IPS-NIHi7 (cell line): ENCODE results near the gene ATIC.

Source experiments
- DNase-seq: peaks from one replicate; pipeline ENCODE4 v3.0.0; 2012; ENCODE audit warnings: mixed read lengths; ENCODE audit errors: extremely low spot score

ATIC gene

DNA sequence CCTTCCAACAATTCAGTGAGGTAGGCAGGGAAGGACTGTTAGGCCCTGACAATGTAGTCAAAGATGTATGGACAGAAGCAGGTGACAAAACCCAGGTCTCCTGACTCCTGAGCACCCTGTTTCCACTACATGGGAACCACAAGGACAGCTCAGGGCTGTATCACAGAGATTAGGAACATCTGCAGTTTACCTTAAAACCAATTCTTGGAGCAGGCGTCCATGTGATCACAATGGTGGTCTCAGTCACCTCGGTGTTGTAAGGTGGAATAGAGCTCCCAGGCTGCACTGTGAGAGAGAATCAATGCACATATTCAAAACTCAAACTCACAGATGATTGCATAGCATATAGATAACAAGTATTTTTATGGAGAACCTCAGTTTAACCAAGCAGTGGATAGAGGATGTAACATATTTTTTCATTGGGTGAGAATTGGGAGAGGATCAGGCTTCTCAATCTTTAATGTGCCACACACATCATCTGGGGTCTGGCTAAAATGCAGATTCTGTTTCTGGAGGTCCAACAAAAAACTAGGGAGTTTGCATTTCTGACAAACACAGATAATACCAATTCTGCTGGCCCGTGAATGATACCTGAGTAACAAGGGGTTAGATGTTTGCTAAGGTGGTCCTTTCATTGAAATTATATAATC lies 87.3 kb downstream of the ATIC start:
- no peak for DNase-seq
